Cortex of kidney (tissue), 1 donor: Measurements from ENCODE around the gene DST.
"Not testable (repeated sequence)": the region's sequence is repeated elsewhere in the genome, so short reads cannot be mapped to it uniquely, and the experiment has no call there.

Source experiments
- DNase-seq: peaks from one replicate; lab custom pipeline; 2025; lab: John Stamatoyannopoulos, UW

Gene DST

GRCh38 chr6:56515081-56515905 lies 127.4 kb downstream of the DST start:
- no peak for DNase-seq

- no peak for DNase-seq
These were observed 128.3 kb downstream of the DST start for GRCh38 chr6:56514395-56514794.

- no peak for DNase-seq
These were observed 129.1 kb downstream of the DST start for GRCh38 chr6:56513631-56514030.

- no peak for DNase-seq
These were observed 131.1 kb downstream of the DST start for GRCh38 chr6:56511591-56511990.

GRCh38 chr6:56510984-56511531 lies 131.6 kb downstream of the DST start:
- no peak for DNase-seq

GRCh38 chr6:56509031-56509430 lies 133.7 kb downstream of the DST start:
- no peak for DNase-seq

GRCh38 chr6:56507517-56507916 lies 135.2 kb downstream of the DST start:
- no peak for DNase-seq

GRCh38 chr6:56505512-56506260 lies 137.0 kb downstream of the DST start:
- DNase-seq = no peak

GRCh38 chr6:56501993-56502392 lies 140.7 kb downstream of the DST start:
- no peak for DNase-seq

- no peak for DNase-seq
These were observed 143.6 kb downstream of the DST start for GRCh38 chr6:56499095-56499494.

GRCh38 chr6:56497691-56498090 lies 145.0 kb downstream of the DST start:
- DNase-seq = no peak

- no peak for DNase-seq
These were observed 145.4 kb downstream of the DST start for GRCh38 chr6:56497240-56497639.

- DNase-seq = not testable (repeated sequence)
These were observed 146.0 kb downstream of the DST start for GRCh38 chr6:56496650-56497049.

GRCh38 chr6:56495654-56496053 lies 147.0 kb downstream of the DST start:
- DNase-seq = no peak

GRCh38 chr6:56491606-56492328 lies 150.9 kb downstream of the DST start:
- DNase-seq = no peak

- no peak for DNase-seq
These were observed 151.7 kb downstream of the DST start for GRCh38 chr6:56490993-56491392.

- no peak for DNase-seq
These were observed 153.1 kb downstream of the DST start for GRCh38 chr6:56489559-56489958.

- no peak for DNase-seq
These were observed 154.4 kb downstream of the DST start for GRCh38 chr6:56488281-56488680.

- DNase-seq = no peak
These were observed 156.0 kb downstream of the DST start for GRCh38 chr6:56486681-56487080.

- no peak for DNase-seq
These were observed 158.0 kb downstream of the DST start for GRCh38 chr6:56484669-56485068.

GRCh38 chr6:56483929-56484328 lies 158.8 kb downstream of the DST start:
- no peak for DNase-seq

- no peak for DNase-seq
These were observed 160.2 kb downstream of the DST start for GRCh38 chr6:56482525-56482924.
